D721Med (cell line): Measurements from ENCODE around the gene TIMM10.
"Not testable (repeated sequence)": the region's sequence is repeated elsewhere in the genome, so short reads cannot be mapped to it uniquely, and the experiment has no call there.

Experiments
- DNase-seq: peaks from one replicate; pipeline ENCODE4 v3.0.0; 2011; ENCODE audit warnings: low spot score; ENCODE audit not compliant: insufficient read length
- FAIRE-seq: peaks from 2 replicates; lab custom pipeline; 2011; peaks lifted over from hg19 to GRCh38; lab: Jason Lieb, UNC
- CTCF ChIP-seq: IDR thresholded peaks from 2 replicates; pipeline ENCODE4 v1.5.1; 2012; ENCODE audit warnings: mild to moderate bottlenecking, control low read depth; ENCODE audit not compliant: insufficient read depth; ENCODE audit errors: missing control alignments

TIMM10 gene

GRCh38 chr11:57543593-57543992 is 13.0 kb upstream of the TIMM10 start:
- TF ChIP-seq CTCF = no peak
- FAIRE-seq (no peak), DNase-seq (no peak)

GRCh38 chr11:57542582-57542981 is 12.0 kb upstream of the TIMM10 start:
- TF ChIP-seq CTCF = no peak
- FAIRE-seq (no peak), DNase-seq (no peak)

- no peak for FAIRE-seq
- TF ChIP-seq CTCF = no peak
- DNase-seq = no peak
Measured at GRCh38 chr11:57541169-57541568, 10.6 kb upstream of the TIMM10 start.

- DNase-seq = no peak
- TF ChIP-seq CTCF = no peak
- FAIRE-seq = no peak
Measured at GRCh38 chr11:57539342-57539741, 8.8 kb upstream of the TIMM10 start.

GRCh38 chr11:57536947-57537619 is 6.5 kb upstream of the TIMM10 start, which contains the start of gene SMTNL1:
Gene SMTNL1 (plus strand): TSS chr11:57537595. CDS start chr11:57542643, 5,048 bp downstream.
- no peak for DNase-seq
- FAIRE-seq = no peak
- no peak for TF ChIP-seq CTCF

DNA sequence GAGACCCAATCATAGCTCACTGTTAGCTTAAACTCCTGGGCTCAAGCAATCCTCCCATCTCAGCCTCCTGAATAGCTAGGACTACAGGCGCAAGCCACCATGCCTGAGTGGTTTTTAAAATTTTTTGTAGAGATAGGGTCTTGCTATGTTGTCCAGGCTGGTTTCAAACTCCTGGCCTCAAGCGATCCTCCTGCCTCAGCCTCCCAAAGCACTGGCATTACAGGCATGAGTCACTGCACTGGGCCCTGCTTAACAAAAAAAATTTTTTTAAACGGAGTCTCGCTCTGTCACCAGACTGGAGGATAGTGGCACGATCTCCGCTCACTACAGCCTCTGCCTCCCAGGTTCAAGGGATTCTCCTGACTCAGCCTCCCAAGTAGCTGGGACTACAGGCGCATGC is 3.9 kb upstream of the TIMM10 start:
- not testable (repeated sequence) for FAIRE-seq, DNase-seq

DNA sequence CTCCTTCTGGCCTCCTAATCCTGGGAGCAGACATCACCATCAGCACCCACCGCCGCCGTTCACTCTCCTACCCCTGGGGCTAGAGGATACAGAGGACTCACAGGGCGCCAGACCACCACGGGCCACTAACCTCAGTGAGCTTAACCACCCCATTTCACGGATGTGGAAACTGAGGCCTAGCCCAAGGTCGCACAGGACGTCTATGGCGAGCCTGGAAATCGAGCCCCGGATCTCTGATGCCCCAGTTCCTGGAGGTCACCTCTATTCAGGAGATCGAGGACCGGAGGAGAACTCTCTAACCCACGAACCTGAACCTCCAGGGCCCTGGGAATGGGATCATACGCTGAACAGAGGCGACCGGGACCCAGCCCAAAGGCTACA is 349 bp downstream of the TIMM10 start:
- no peak for DNase-seq
- no peak for TF ChIP-seq CTCF
- FAIRE-seq = no peak
